Erythroblast (primary cell): Measurements from ENCODE around the gene ZC3H18.

Source experiments
- GATA1 ChIP-seq: IDR thresholded peaks from 2 replicates; pipeline ENCODE4 v1.6.1; 2011; ENCODE audit warnings: low read depth, mild to moderate bottlenecking, control low read depth, low read length, moderate library complexity
- POLR2A ChIP-seq: IDR thresholded peaks from 2 replicates; pipeline ENCODE4 v1.6.1; 2011; ENCODE audit warnings: mild to moderate bottlenecking, low read length

- TF ChIP-seq POLR2A = no peak
- TF ChIP-seq GATA1 = no peak
Measured at GRCh38 chr16:88545781-88546180, 24.4 kb upstream of the ZC3H18 start.
